GM12874 (cell line): ENCODE results near the gene ABCA6.

Experiments used
- CTCF ChIP-seq: IDR thresholded peaks from 2 replicates; pipeline ENCODE4 v1.5.1; 2011; ENCODE audit warnings: low read depth, mild to moderate bottlenecking, control low read depth, low read length, moderate library complexity; ENCODE audit not compliant: insufficient read depth

The ABCA6 gene

GRCh38 chr17:69154267-69154666 is 12.6 kb upstream of the ABCA6 start:
- no peak for TF ChIP-seq CTCF

GRCh38 chr17:69150333-69150732 is 8.6 kb upstream of the ABCA6 start:
- TF ChIP-seq CTCF: no peak

- no peak for TF ChIP-seq CTCF
Measured at GRCh38 chr17:69147460-69147859, 5.8 kb upstream of the ABCA6 start.

- no peak for TF ChIP-seq CTCF
Measured at GRCh38 chr17:69144331-69145255, 2.9 kb upstream of the ABCA6 start.

GRCh38 chr17:69143683-69144231 is 2.1 kb upstream of the ABCA6 start:
- no peak for TF ChIP-seq CTCF

- TF ChIP-seq CTCF: no peak
Measured at GRCh38 chr17:69143151-69143550, 1.5 kb upstream of the ABCA6 start.

GRCh38 chr17:69142175-69142802 is 594 bp upstream of the ABCA6 start:
- TF ChIP-seq CTCF: no peak
